ENCODE measurements around the gene NIPAL3.
"Not testable (repeated sequence)": the region's sequence is repeated elsewhere in the genome, so short reads cannot be mapped to it uniquely, and the experiment has no call there.

The NIPAL3 gene

GRCh38 chr1:24455272-24455671 is 39.7 kb downstream of the NIPAL3 start:
- DNase-seq (ENCODE audit: low read depth in 4 of 4, low spot score in 1 of 4): no peak

DNA sequence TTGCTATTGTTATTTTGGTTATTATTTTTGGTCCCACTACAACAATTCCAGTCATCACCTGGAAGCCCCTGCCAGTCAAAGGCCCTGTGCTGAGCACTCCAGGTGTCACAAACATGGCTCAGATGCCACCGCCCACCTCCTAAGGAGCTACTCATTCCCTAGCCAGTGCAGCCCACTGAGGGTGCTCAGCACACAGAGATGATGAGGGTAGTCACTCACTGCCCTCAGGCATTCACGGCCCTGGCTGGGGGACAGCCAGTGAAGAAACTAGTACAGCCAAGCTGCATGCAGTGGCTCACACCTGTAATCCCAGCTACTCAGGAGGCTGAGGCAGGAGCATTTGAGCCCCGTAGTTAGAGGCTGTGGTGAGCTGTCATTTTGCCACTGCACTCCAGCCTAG is 42.3 kb downstream of the NIPAL3 start:
- no peak for DNase-seq (ENCODE audit: low read depth in 4 of 4, low spot score in 1 of 4)

DNA sequence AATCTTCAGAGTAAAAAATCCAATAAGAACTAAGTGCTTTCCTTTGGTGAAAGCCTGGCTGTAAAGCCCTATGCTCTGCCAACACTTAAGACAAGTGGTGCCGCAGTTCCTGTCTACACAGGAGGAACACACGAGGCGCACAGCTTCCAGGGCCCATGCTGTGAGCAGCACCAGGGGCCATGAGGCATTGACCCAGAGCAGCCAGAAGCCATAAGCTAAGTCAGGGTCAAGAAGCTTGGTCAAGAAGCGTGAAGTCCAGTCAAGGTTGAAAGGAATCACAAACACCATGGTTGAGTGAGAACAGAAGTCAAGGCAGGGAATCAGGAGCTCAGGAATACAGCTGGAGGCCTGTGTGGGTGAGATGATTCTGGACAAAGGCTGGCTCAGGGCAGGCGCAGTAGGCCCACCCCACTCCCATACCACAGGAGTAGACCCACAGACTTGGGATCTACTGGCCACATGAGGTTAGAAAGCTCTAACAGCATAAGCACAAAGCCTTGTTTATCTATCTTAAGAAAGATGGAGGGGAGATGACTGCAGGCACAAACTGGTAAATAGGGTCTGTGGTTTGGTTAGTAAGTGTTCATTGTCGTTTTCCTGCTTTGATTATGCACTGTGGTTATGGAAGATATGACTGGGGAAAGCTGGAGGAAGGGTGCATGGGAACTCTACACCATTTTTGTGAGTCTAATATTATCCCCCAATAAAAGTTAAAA is 44.1 kb downstream of the NIPAL3 start:
- DNase-seq (ENCODE audit: low read depth in 4 of 4, low spot score in 1 of 4): no peak

DNA sequence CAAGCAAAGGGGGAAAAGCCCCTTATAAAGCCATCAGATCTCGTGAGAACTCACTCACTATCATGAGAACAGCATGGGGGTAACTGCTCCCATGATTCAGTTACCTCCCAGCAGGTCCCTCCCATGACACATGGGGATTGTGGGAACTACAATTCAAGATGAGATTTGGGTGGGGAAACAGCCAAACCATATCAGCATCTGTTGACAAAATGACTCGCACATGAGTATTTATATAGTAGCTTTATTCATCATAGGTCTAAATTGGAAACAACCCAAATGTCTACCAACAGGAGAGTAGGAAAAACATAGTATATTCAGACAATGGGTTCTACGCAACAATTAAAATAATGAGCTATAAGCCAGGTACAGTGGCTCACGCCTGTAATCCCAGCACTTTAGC is 46.5 kb downstream of the NIPAL3 start:
- DNase-seq (ENCODE audit: low read depth in 4 of 4, low spot score in 1 of 4): not testable (repeated sequence)

- DNase-seq (ENCODE audit: low read depth in 4 of 4, low spot score in 1 of 4): no peak
These were observed 48.5 kb downstream of the NIPAL3 start for GRCh38 chr1:24463776-24464735.

- no peak for DNase-seq (ENCODE audit: low read depth in 4 of 4, low spot score in 1 of 4)
These were observed 49.5 kb downstream of the NIPAL3 start for GRCh38 chr1:24465099-24465498.

- no peak for DNase-seq (ENCODE audit: low read depth in 4 of 4, low spot score in 1 of 4)
These were observed 50.0 kb downstream of the NIPAL3 start for GRCh38 chr1:24465638-24466037.

- no peak for DNase-seq (ENCODE audit: low read depth in 4 of 4, low spot score in 1 of 4)
These were observed 53.2 kb downstream of the NIPAL3 start for GRCh38 chr1:24468685-24469316.

GRCh38 chr1:24470592-24470991 is 55.0 kb downstream of the NIPAL3 start:
- DNase-seq (ENCODE audit: low read depth in 4 of 4, low spot score in 1 of 4): no peak

DNA sequence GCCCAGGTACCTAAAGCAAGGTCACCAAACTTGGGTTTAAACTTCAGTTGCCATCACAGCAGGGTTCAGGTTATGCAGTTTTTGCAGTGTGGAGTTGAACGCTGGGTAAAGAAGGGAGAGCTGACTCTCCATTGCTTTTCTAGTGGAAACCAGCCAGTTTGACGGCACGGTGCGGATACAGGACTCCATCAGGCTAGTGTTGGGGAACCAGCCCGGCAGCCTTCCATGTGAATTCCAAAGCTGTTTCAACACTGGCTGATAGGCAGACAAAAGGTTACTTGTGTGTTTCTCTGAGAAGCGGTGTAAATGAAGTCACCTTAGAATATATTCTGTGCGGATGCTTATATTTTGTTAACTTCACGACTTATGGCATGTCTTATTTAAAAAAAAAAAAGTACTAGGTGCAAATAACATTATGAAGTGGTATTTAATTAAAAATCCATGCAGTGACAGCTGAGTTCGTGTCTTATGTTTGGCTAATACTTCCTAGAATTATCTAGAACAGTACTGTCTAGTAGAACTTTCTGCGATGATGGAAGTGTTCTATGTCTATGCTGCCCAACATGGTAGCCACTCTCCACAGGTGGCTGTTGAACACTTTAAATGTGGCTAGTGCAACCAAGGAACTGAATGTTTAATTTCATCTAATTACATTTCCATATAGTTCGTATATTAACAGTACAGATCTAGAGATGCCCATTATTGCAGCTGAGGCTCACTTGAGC is 57.1 kb downstream of the NIPAL3 start:
- DNase-seq (ENCODE audit: low read depth in 4 of 4, low spot score in 1 of 4): no peak

GRCh38 chr1:24474193-24474592 is 58.6 kb downstream of the NIPAL3 start:
- DNase-seq (ENCODE audit: low read depth in 4 of 4, low spot score in 1 of 4): no peak

- DNase-seq (ENCODE audit: low read depth in 4 of 4, low spot score in 1 of 4): no peak
These were observed 60.1 kb downstream of the NIPAL3 start for GRCh38 chr1:24475700-24476099.

DNA sequence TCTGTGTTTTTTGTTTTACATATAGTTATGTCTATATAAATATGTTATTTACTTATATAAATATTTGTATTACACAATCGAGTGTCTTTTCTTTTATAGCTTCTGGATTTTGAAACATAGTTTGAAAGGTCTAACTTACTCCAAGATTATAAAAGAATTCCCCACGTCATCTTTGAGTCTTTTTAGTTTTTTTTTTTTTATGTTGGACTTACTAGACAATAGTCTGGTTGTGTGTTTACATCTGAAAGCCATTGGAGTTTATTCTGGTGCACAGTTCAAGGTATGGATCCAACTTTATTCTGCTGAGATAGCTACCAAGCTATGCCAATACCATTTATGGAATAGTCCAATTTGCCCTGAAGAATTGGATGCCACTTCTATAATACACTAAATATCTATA is 61.0 kb downstream of the NIPAL3 start:
- no peak for DNase-seq (ENCODE audit: low read depth in 4 of 4, low spot score in 1 of 4)

- no peak for DNase-seq (ENCODE audit: low read depth in 4 of 4, low spot score in 1 of 4)
These were observed 61.7 kb downstream of the NIPAL3 start for GRCh38 chr1:24477309-24477708.

GRCh38 chr1:24481101-24481500 is 65.5 kb downstream of the NIPAL3 start:
- DNase-seq (ENCODE audit: low read depth in 4 of 4, low spot score in 1 of 4): peak in 3 of 4 experiments; percentile 35 to 58 (median 42)

DNA sequence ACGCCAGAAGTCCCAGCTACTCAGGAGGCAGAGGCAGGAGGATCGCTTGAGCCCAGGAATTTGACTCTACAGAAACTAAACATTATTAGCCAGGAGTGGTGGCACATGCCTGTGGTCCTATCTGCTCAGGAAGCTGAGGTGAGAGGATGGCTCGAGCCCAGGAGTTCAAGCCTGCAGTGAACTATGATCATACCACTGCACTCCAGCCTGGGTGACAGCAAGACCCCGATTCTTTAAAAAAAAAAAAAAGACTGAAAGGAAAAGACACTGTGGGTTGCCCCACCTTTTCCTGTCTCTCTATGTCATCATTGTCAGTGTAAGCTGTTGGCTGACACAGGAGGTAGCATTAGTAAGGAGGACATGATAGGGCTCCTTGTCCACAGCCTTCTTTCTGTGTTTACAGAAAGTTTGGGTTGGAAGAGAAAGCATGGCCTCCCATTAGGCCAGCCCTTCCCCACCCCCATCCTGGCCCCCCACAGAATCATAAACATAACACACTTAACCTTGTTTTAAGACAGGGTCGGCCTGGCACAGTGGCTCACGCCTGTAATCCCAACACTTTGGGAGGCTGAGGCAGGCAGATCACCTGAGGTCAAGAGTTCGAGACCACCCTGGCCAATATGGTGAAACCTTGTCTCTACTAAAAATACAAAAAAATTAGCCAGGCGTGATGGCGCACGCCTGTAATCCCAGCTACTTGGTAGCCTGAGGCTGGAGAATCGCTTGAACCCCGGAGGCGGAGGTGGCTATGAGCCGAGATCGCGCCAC is 66.4 kb downstream of the NIPAL3 start:
- DNase-seq (ENCODE audit: low read depth in 4 of 4, low spot score in 1 of 4): no peak

GRCh38 chr1:24483441-24483840 is 67.8 kb downstream of the NIPAL3 start:
- DNase-seq (ENCODE audit: low read depth in 4 of 4, low spot score in 1 of 4): no peak

GRCh38 chr1:24484199-24484598 is 68.6 kb downstream of the NIPAL3 start:
- DNase-seq (ENCODE audit: low read depth in 4 of 4, low spot score in 1 of 4): no peak

GRCh38 chr1:24486331-24487065 is 70.9 kb downstream of the NIPAL3 start:
- no peak for DNase-seq (ENCODE audit: low read depth in 4 of 4, low spot score in 1 of 4)

GRCh38 chr1:24487455-24487854 is 71.9 kb downstream of the NIPAL3 start:
- DNase-seq (ENCODE audit: low read depth in 4 of 4, low spot score in 1 of 4): no peak
